Measurements from ENCODE around the gene UBE2I.
A peak's percentile ranks its signal among the peaks of the same experiment; 100 is the strongest.

The UBE2I gene

GRCh38 chr16:1344499-1344898 lies 35.1 kb downstream of the UBE2I start:
- no peak for DNase-seq

GRCh38 chr16:1345087-1345486 lies 35.7 kb downstream of the UBE2I start:
- no peak for DNase-seq

GRCh38 chr16:1345651-1346421 lies 36.4 kb downstream of the UBE2I start:
- no peak for DNase-seq

GRCh38 chr16:1346422-1347285 lies 37.2 kb downstream of the UBE2I start:
- DNase-seq = no peak

GRCh38 chr16:1347286-1347855 lies 37.9 kb downstream of the UBE2I start:
- no peak for DNase-seq

GRCh38 chr16:1347962-1348361 lies 38.5 kb downstream of the UBE2I start:
- DNase-seq = no peak

GRCh38 chr16:1348441-1348840 lies 39.0 kb downstream of the UBE2I start:
- no peak for DNase-seq

- no peak for DNase-seq
These were observed 39.5 kb downstream of the UBE2I start for GRCh38 chr16:1348926-1349325.

- no peak for DNase-seq
These were observed 39.9 kb downstream of the UBE2I start for GRCh38 chr16:1349351-1349750.

- DNase-seq = no peak
These were observed 40.5 kb downstream of the UBE2I start for GRCh38 chr16:1349951-1350350.

GRCh38 chr16:1350691-1351090 lies 41.3 kb downstream of the UBE2I start:
- no peak for DNase-seq

GRCh38 chr16:1351215-1351581 lies 41.8 kb downstream of the UBE2I start:
- no peak for DNase-seq

- DNase-seq = peak; percentile 87
These were observed 42.3 kb downstream of the UBE2I start, which contains the start of the genes GNPTG and TSR3 for GRCh38 chr16:1351582-1352362. Gene GNPTG, plus strand, starts transcription at chr16:1351931. Its CDS starts 35 bp downstream, at chr16:1351966. Gene TSR3, minus strand, starts transcription at chr16:1351878. Its CDS starts 74 bp downstream, at chr16:1351804.

GRCh38 chr16:1354815-1355540 lies 45.5 kb downstream of the UBE2I start:
- DNase-seq = no peak

GRCh38 chr16:1355591-1355990 lies 46.2 kb downstream of the UBE2I start:
- no peak for DNase-seq

- DNase-seq = no peak
These were observed 46.8 kb downstream of the UBE2I start for GRCh38 chr16:1356061-1356900.

- no peak for DNase-seq
These were observed 48.6 kb downstream of the UBE2I start for GRCh38 chr16:1357906-1358566.

- DNase-seq = no peak
These were observed 52.4 kb downstream of the UBE2I start for GRCh38 chr16:1361685-1362360.

GRCh38 chr16:1362807-1363206 lies 53.4 kb downstream of the UBE2I start:
- DNase-seq = no peak

GRCh38 chr16:1363501-1364041 lies 54.1 kb downstream of the UBE2I start:
- DNase-seq = no peak

Data from right hindlimb (tissue), 1 donor.